ENCODE measurements around the gene PPP1R2.

- no peak for TF ChIP-seq ELF4 (IDR thresholded peaks at IDR 0.05)
- no peak for TF ChIP-seq TARDBP (IDR thresholded peaks at IDR 0.05)
- TF ChIP-seq HDGF (IDR thresholded peaks at IDR 0.05; ENCODE audit: borderline replicate concordance) = no peak
- no peak for TF ChIP-seq BHLHE40 (IDR thresholded peaks at IDR 0.05; ENCODE audit: borderline replicate concordance)
- no peak for TF ChIP-seq SUZ12 (IDR thresholded peaks at IDR 0.05)
- no peak for TF ChIP-seq L3MBTL2 (conservative IDR thresholded peaks at IDR 0.05)
- no peak for TF ChIP-seq SP1 (IDR thresholded peaks at IDR 0.05)
- TF ChIP-seq FOXA1 (IDR thresholded peaks at IDR 0.05) = no peak
- no peak for TF ChIP-seq FOXK2 (IDR thresholded peaks at IDR 0.05)
- no peak for TF ChIP-seq FOXM1 (IDR thresholded peaks at IDR 0.05; ENCODE audit: borderline replicate concordance)
Observed at GRCh38 chr3:195568630-195569029, 25.5 kb upstream of the PPP1R2 start.

Data from HEK293T (cell line).